ENCODE results near the gene TRIM72. TPM values are rescaled to one million over a fixed set of nuclear protein-coding genes. Genes with fewer than 3 reads are reported as not detected.

The TRIM72 gene
- polyA plus RNA-seq, 3 donors = 0.04 TPM; not detected in 2

DNA sequence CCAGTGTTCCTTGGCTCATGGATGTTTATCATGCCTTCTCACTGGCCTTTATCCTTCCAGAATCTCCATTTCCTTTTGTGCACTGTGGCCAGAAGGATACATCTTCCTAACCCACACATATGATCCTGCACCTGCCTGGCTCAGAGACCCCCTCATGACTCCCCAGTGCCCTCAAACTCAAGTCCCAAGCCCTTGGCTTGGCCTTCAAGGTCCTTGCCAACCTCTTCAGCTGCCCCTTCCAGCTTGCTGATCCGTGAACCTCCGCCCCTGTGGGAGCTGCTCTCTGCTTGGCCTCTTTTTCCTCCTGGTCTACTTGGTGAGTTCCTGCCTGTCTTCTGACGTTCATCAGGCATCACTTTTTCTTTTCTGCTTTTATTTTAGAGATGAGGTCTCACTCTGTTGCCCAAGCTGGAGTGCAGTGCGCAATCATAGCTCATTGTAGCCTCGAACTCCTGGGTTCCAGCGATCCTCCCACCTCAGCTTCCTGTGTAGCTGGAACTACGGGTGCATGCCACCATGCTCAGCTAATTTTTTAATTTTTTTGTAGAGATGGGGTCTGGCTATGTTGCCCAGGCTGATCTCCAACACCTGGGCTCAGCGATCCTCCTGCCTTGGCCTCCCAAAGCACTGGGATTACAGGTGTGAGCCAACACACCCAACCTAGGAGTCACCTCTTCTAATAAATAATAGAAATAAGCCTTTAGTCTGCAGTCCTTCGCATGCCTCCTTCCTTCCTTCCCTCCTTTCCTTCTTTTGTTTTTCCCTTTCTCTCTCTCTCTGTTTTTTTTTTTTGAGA is 8.8 kb upstream of the TRIM72 start:
- no peak for DNase-seq
- H3K4me1 ChIP-seq (ENCODE audit: control insufficient read depth in 1 of 2, insufficient read depth in 2 of 2, low read length in 2 of 2) = peaks cover 32 to 45% of the 10 kb centered on the region in 2 donors
- no peak overlapping the region for H3K4me2 ChIP-seq (replicated peaks; ENCODE audit: extremely low read depth, low read length, poor library complexity, severe bottlenecking)
- Mint-ChIP-seq H3K4me3 (peak overlapping the region in 1 of 2 donors; percentile 46), H3K27me3 (ENCODE audit: low read depth in 3 of 3) (peaks cover 7 to 14% (median 9%) of the 10 kb centered on the region in 3 donors), H3K27ac (peak overlapping the region in 2 of 7 donors; percentile 10 to 56), H3K4me1 (peaks cover 54% of the 10 kb centered on the region), H3K36me3 (peaks cover 8 to 12% of the 10 kb centered on the region in 2 donors), H3K9me3 (no peaks in the 10 kb centered on the region)
- intact Hi-C loops (cut with micrococcal nuclease) = loop anchor here (5.0 kb wide), 3 partner anchors 57 to 237 kb away; partner anchors contain the start of gene ZNF843 (in 1 of the 2)
- no peak overlapping the region for H2AFZ ChIP-seq (ENCODE audit: insufficient read depth, low read depth, low read length, poor library complexity, severe bottlenecking)
- no peaks in the 10 kb centered on the region for H3K9me3 ChIP-seq (replicated peaks in 1 of 2; ENCODE audit: control insufficient read depth in 1 of 2, insufficient read depth in 1 of 2, low read length in 2 of 2)
- TF ChIP-seq, protein P1, sequence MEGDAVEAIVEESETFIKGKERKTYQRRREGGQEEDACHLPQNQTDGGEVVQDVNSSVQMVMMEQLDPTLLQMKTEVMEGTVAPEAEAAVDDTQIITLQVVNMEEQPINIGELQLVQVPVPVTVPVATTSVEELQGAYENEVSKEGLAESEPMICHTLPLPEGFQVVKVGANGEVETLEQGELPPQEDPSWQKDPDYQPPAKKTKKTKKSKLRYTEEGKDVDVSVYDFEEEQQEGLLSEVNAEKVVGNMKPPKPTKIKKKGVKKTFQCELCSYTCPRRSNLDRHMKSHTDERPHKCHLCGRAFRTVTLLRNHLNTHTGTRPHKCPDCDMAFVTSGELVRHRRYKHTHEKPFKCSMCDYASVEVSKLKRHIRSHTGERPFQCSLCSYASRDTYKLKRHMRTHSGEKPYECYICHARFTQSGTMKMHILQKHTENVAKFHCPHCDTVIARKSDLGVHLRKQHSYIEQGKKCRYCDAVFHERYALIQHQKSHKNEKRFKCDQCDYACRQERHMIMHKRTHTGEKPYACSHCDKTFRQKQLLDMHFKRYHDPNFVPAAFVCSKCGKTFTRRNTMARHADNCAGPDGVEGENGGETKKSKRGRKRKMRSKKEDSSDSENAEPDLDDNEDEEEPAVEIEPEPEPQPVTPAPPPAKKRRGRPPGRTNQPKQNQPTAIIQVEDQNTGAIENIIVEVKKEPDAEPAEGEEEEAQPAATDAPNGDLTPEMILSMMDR (IDR thresholded peaks at IDR 0.05) = no peak
- 68% methylated on average over 5 of the region's 9 CpGs for WGBS (ENCODE audit: insufficient coverage)
- H3K79me2 ChIP-seq (ENCODE audit: insufficient read depth, low read length) = peaks cover 39% of the 10 kb centered on the region
- no peak overlapping the region for H3K27ac ChIP-seq (ENCODE audit: low read depth in 1 of 2, low read length in 2 of 2)
- H3K9ac ChIP-seq (ENCODE audit: insufficient read depth, low read length, poor library complexity, severe bottlenecking) = no peak overlapping the region
- H3K4me3 ChIP-seq (replicated peaks in 1 of 3; ENCODE audit: low read depth in 2 of 3, low read length in 3 of 3) = peak overlapping the region in 1 of 3 experiments; percentile 92
- no peaks in the 10 kb centered on the region for H3K27me3 ChIP-seq (ENCODE audit: control insufficient read depth in 2 of 2, insufficient read depth in 2 of 2, low read length in 2 of 2)
- H3K36me3 ChIP-seq (replicated peaks in 1 of 2; ENCODE audit: control insufficient read depth in 1 of 2, insufficient read depth in 2 of 2, low read length in 2 of 2) = peaks cover 3 to 4% of the 10 kb centered on the region in 2 donors
- H4K20me1 ChIP-seq (ENCODE audit: insufficient read depth, low read length) = peaks cover 22% of the 10 kb centered on the region

DNA sequence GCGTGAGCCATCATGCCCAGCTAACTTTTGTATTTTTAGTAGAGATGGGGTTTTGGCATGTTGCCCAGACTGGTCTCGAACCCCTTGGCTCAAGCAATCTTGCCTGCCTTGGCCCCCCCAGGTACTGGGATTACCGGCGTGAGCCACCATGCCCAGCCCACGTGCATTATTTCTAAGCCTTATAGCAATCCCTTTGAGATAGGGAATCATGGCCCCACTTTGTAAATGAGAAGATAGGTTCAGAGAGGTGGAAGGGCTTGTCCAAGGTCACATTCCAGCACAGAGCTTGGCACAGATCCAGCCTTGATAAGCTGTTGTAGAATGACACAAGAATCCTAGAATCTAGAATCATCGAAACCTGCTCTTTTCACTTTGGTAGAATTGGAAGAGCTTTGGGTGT is 7.1 kb upstream of the TRIM72 start:
- intact Hi-C loops (cut with micrococcal nuclease) = no loop called here
- H3K27me3 ChIP-seq (ENCODE audit: control insufficient read depth in 2 of 2, insufficient read depth in 2 of 2, low read length in 2 of 2) = no peaks in the 10 kb centered on the region
- WGBS (ENCODE audit: insufficient coverage) = 44% methylated on average over 3 of the region's 6 CpGs
- no peak overlapping the region for H3K27ac Mint-ChIP-seq
- no peak overlapping the region for H3K4me3 ChIP-seq (replicated peaks in 1 of 3; ENCODE audit: low read depth in 2 of 3, low read length in 3 of 3)
- H2AFZ ChIP-seq (ENCODE audit: insufficient read depth, low read depth, low read length, poor library complexity, severe bottlenecking) = no peak overlapping the region
- H3K4me3 Mint-ChIP-seq = peak overlapping the region in 1 of 2 donors; percentile 15
- peaks cover 41% of the 10 kb centered on the region for H3K4me1 Mint-ChIP-seq
- H3K9me3 Mint-ChIP-seq = no peaks in the 10 kb centered on the region
- no peak for DNase-seq
- H3K4me2 ChIP-seq (replicated peaks; ENCODE audit: extremely low read depth, low read length, poor library complexity, severe bottlenecking) = no peak overlapping the region
- H3K36me3 ChIP-seq (replicated peaks in 1 of 2; ENCODE audit: control insufficient read depth in 1 of 2, insufficient read depth in 2 of 2, low read length in 2 of 2) = no peaks in the 10 kb centered on the region
- H4K20me1 ChIP-seq (ENCODE audit: insufficient read depth, low read length) = peaks cover 5% of the 10 kb centered on the region
- H3K27me3 Mint-ChIP-seq (ENCODE audit: low read depth in 3 of 3) = peaks cover 8 to 17% (median 9%) of the 10 kb centered on the region in 3 donors
- H3K4me1 ChIP-seq (ENCODE audit: control insufficient read depth in 1 of 2, insufficient read depth in 2 of 2, low read length in 2 of 2) = peaks cover 16 to 28% of the 10 kb centered on the region in 2 donors
- H3K36me3 Mint-ChIP-seq = peaks cover 0 to 4% of the 10 kb centered on the region in 2 donors
- TF ChIP-seq, protein P1 (IDR thresholded peaks at IDR 0.05) = no peak
- H3K27ac ChIP-seq (ENCODE audit: low read depth in 1 of 2, low read length in 2 of 2) = no peak overlapping the region
- H3K9me3 ChIP-seq (replicated peaks in 1 of 2; ENCODE audit: control insufficient read depth in 1 of 2, insufficient read depth in 1 of 2, low read length in 2 of 2) = no peaks in the 10 kb centered on the region
- H3K79me2 ChIP-seq (ENCODE audit: insufficient read depth, low read length) = peaks cover 22% of the 10 kb centered on the region
- H3K9ac ChIP-seq (ENCODE audit: insufficient read depth, low read length, poor library complexity, severe bottlenecking) = no peak overlapping the region
